K562 (cell line): ENCODE results near the gene ZNF232. TPM values are rescaled to one million over a fixed set of nuclear protein-coding genes. Genes with fewer than 3 reads are reported as not detected.

Experiments
- ATAC-seq: fragments of 200-7000 bp; cut with Tn5 transposase; 3 replicates; pipeline ENCODE4 v1.9.1; 2020; ENCODE audit warnings: moderate library complexity
- BruUV-seq: library from RNA; stranded (reverse); fragments of 400-500 nt; replicated peaks from 2 replicates; lab custom pipeline; 2021; lab: Mats Ljungman, UMichigan
- CTCF ChIA-PET: fragments of 300-600 bp; formaldehyde crosslinking; extraction: SDS; loops from one replicate; lab custom pipeline; 2021; ENCODE audit warnings: low intra/inter-chr PET ratio; lab: Yijun Ruan, JAX
- POLR2A ChIA-PET: fragments of 300-600, 350-650 bp; sonication (Branson Sonifier 250); formaldehyde crosslinking; extraction: SDS; loops from one replicate; lab custom pipeline; 2021; ENCODE audit warnings: antibody characterized with exemption, inconsistent platforms; lab: Yijun Ruan, JAX
- DNase-seq, 4 experiments: peaks; one replicate each; pipeline versions ENCODE4 v3.0.0 to v3.0.0-alpha.2; 2011 to 2018; ENCODE audit warnings: low spot score in 3 of 4, mixed read lengths in 3 of 4; ENCODE audit errors: extremely low read depth in 1 of 4
- FAIRE-seq: peaks from 2 replicates; lab custom pipeline; 2011; peaks lifted over from hg19 to GRCh38; lab: Jason Lieb, UNC
- H2AFZ ChIP-seq: 2 replicates; pipeline ENCODE4 v1.6.0; 2011; ENCODE audit warnings: low read depth, low read length, control low read depth, inconsistent platforms
- H3K27ac ChIP-seq: fragments of 200-600 bp; 3 replicates; pipeline ENCODE4 v1.8.0; 2011; ENCODE audit warnings: low read depth, mild to moderate bottlenecking, control low read depth, inconsistent platforms, low read length, moderate library complexity, mixed read lengths; ENCODE audit errors: extremely low read depth
- H3K27me3 ChIP-seq, 2 experiments: fragments of 300-600 bp in 1 of 2; 2 replicates in 1 of 2; 3 replicates in 1 of 2; pipeline versions ENCODE4 v1.6.0 to v1.8.0; 2011; ENCODE audit warnings: inconsistent platforms in 2 of 2, low read length in 2 of 2, mild to moderate bottlenecking in 1 of 2, mixed read lengths in 1 of 2, moderate library complexity in 1 of 2; ENCODE audit not compliant: control insufficient read depth in 2 of 2, insufficient read depth in 2 of 2
- H3K36me3 ChIP-seq: fragments of 300-600 bp; 3 replicates; pipeline ENCODE4 v1.8.0; 2011; ENCODE audit warnings: mild to moderate bottlenecking, low read length, inconsistent platforms; ENCODE audit not compliant: control insufficient read depth, insufficient read depth
- H3K4me1 ChIP-seq, 2 experiments: fragments of 200-600 bp in 1 of 2; replicated peaks in 1 of 2; 2 replicates in 1 of 2; 3 replicates in 1 of 2; pipeline versions ENCODE4 v1.5.1 to v1.8.0; 2011; ENCODE audit warnings: inconsistent platforms in 2 of 2, low read length in 2 of 2, mild to moderate bottlenecking in 1 of 2, mixed read lengths in 1 of 2, moderate library complexity in 1 of 2; ENCODE audit not compliant: control insufficient read depth in 2 of 2, insufficient read depth in 2 of 2
- H3K4me2 ChIP-seq: 2 replicates; pipeline ENCODE4 v1.6.1; 2011; ENCODE audit warnings: low read length, control low read depth, inconsistent platforms, mixed read lengths; ENCODE audit not compliant: insufficient read depth
- H3K4me3 ChIP-seq: fragments of 200-600 bp; sonication (generic), shearing (Covaris generic); 2 replicates; pipeline ENCODE4 v1.5.1; 2016; ENCODE audit warnings: control low read depth, inconsistent platforms
- H3K79me2 ChIP-seq: fragments of 200-600 bp; 3 replicates; pipeline ENCODE4 v1.8.0; 2011; ENCODE audit warnings: low read length, inconsistent platforms; ENCODE audit not compliant: control insufficient read depth, insufficient read depth
- H3K9ac ChIP-seq, 2 experiments: 2 replicates each; pipeline versions ENCODE4 v1.6.0 to v1.6.1; 2011; ENCODE audit warnings: low read depth in 2 of 2, low read length in 2 of 2, control low read depth in 1 of 2, inconsistent platforms in 1 of 2, mild to moderate bottlenecking in 1 of 2, mixed read lengths in 1 of 2; ENCODE audit not compliant: insufficient read depth in 1 of 2
- H3K9me1 ChIP-seq: one replicate; pipeline ENCODE4 v1.6.0; 2011; ENCODE audit warnings: inconsistent platforms, mild to moderate bottlenecking, low read length, moderate library complexity; ENCODE audit not compliant: control insufficient read depth, insufficient read depth
- H3K9me3 ChIP-seq: replicated peaks from 2 replicates; pipeline ENCODE4 v1.5.1; 2011; ENCODE audit warnings: low read depth, low read length, inconsistent platforms; ENCODE audit not compliant: control insufficient read depth, insufficient read depth
- H4K20me1 ChIP-seq: replicated peaks from 2 replicates; pipeline ENCODE4 v1.6.1; 2011; ENCODE audit warnings: low read length, inconsistent platforms, mixed read lengths; ENCODE audit not compliant: control insufficient read depth, insufficient read depth
- ARID2 ChIP-seq: fragments of 450-650 bp; IDR thresholded peaks from 2 replicates; pipeline ENCODE4 v1.6.1; 2017; ENCODE audit warnings: antibody characterized with exemption, mild to moderate bottlenecking
- CC2D1A ChIP-seq: fragments of 450-650 bp; IDR thresholded peaks from 2 replicates; pipeline ENCODE4 v1.6.1; 2017; ENCODE audit warnings: mild to moderate bottlenecking
- CHCHD3 ChIP-seq: fragments of 250-450 bp; sonication (Bioruptor Pico); IDR thresholded peaks from 2 replicates; pipeline ENCODE4 v2.1.2; 2022; ENCODE audit warnings: mild to moderate bottlenecking
- ETS1 ChIP-seq: conservative IDR thresholded peaks from 2 replicates; pipeline ENCODE4 v1.6.1; 2011; ENCODE audit warnings: low read depth, mild to moderate bottlenecking, low read length; ENCODE audit not compliant: control insufficient read depth
- NFATC3 ChIP-seq: fragments of 450-650 bp; IDR thresholded peaks from 2 replicates; pipeline ENCODE4 v1.6.1; 2017; ENCODE audit warnings: mild to moderate bottlenecking
- WGBS: fragments of 100-300 bp; shearing (Covaris generic); methylation state at CpG from one replicate; pipeline ENCODE4 v1.1.6; 2016; ENCODE audit warnings: low coverage, mixed read lengths; ENCODE audit not compliant: insufficient coverage; ENCODE audit errors: missing lambda C conversion rate; 5-methylcytosine and 5-hydroxymethylcytosine counted together
- in situ Hi-C: fragments of 300-500 bp; cut with MboI; formaldehyde crosslinking; loops from 4 replicates; pipeline ENCODE4 v1.15.0; 2018; ENCODE audit warnings: inconsistent platforms, mixed read lengths
- intact Hi-C: fragments of 100-400 bp; cut with micrococcal nuclease; formaldehyde crosslinking; loops from 2 replicates; pipeline ENCODE4 v1.14.2; 2022
- polyA plus RNA-seq, 8 experiments: library from polyadenylated mRNA; depleted of rRNA in 4 of 8; stranded (reverse) in 5 of 8; unstranded in 3 of 8; fragments of >200 nt; fragmentation: Nextera tagmentation in 2 of 8; fragmentation: Illumina TruSeq in 1 of 8; extraction: Ambion mirVana in 2 of 8; extraction: Trizol in 1 of 8; gene quantifications; 2 replicates each; pipeline versions ENCODE4 v1.2.1 to v1.2.3, GENCODE V29; 2011 to 2014; ENCODE audit warnings: inconsistent platforms in 1 of 8, missing spikeins in 1 of 8
- total RNA-seq, 7 experiments: library from RNA; depleted of rRNA in 6 of 7; stranded (reverse); fragments of >200 nt in 6 of 7; fragmentation: Illumina TruSeq in 2 of 7; extraction: Trizol in 2 of 7; gene quantifications; 2 replicates each; pipeline versions ENCODE4 v1.2.1 to v1.2.3, GENCODE V29; 2011 to 2021; ENCODE audit warnings: low replicate concordance in 1 of 7

ZNF232 gene
- total and polyA plus RNA-seq, 9 of the 15 experiments (the other 6 are each of a cell fraction or from before 2014, with no cell fraction given): 10.6 to 26.0 (median 13.0) TPM

- peaks cover 11% of the 10 kb centered on the region for H3K36me3 ChIP-seq
- H3K9me3 ChIP-seq: 0 out of 2 replicates have a peak, but pooled peaks cover 1% of the 10 kb centered on the region
- ChIA-PET POLR2A (no interaction called here), CTCF (no interaction called here)
- H3K4me2 ChIP-seq: no peak overlapping the region
- H3K27me3 ChIP-seq: peaks cover 0 to 6% of the 10 kb centered on the region in 2 experiments; a peak in 2 of 5 replicates
- no peak overlapping the region for H2AFZ ChIP-seq
- ATAC-seq: no peak
- intact Hi-C loops (no loop called here), in situ Hi-C loops (no loop called here)
- H3K27ac ChIP-seq: no peak overlapping the region
- 6% methylated on average over 6 of the region's 6 CpGs for WGBS
- no peak for DNase-seq
- H3K4me3 ChIP-seq: no peak overlapping the region
- no TSS peak for BruUV-seq
- no peaks in the 10 kb centered on the region for H3K4me1 ChIP-seq
- H3K9me1 ChIP-seq: no peaks in the 10 kb centered on the region
- TF ChIP-seq NFATC3 (no peak), CHCHD3 (CRISPR knock-in tag) (no peak), CC2D1A (no peak), ETS1 (no peak), ARID2 (no peak)
- H4K20me1 ChIP-seq: no peaks in the 10 kb centered on the region
- FAIRE-seq: no peak
- 0 out of 3 replicates have a peak, but pooled peaks cover 2% of the 10 kb centered on the region for H3K79me2 ChIP-seq
- H3K9ac ChIP-seq: no peak overlapping the region
Measured at GRCh38 chr17:5118219-5118618, 6.5 kb upstream of the ZNF232 start.
